HUDEP-2 (cell line): ENCODE results near the gene RPL11.
A peak's percentile ranks its signal among the peaks of the same experiment; 100 is the strongest.
"Not testable (repeated sequence)": the region's sequence is repeated elsewhere in the genome, so short reads cannot be mapped to it uniquely, and the experiment has no call there.

Experiments used
- DNase-seq, 76 experiments: peaks; one replicate each; lab custom pipeline; 2025; ENCODE audit not compliant: unreplicated experiment in 76 of 76; lab: John Stamatoyannopoulos, UW

The RPL11 gene

DNA sequence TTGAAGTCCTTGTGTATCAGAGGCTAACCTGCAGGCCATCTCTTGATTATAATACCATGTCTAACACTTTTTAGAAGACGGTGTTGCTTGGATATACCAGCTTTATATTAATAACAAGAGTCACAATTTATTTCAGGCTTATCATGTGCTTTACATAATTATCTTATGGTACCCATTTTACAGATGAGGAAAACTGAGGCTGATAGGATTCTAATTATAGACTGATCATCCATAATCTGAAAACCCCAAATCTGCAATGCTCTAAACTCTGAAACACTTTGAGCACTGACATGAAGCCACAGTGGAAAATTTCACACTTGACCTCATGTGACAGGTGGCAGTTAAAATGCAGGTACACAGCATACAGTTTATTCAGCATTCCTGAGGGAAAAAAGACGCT is 7.2 kb upstream of the RPL11 start:
- DNase-seq, result no peak

DNA sequence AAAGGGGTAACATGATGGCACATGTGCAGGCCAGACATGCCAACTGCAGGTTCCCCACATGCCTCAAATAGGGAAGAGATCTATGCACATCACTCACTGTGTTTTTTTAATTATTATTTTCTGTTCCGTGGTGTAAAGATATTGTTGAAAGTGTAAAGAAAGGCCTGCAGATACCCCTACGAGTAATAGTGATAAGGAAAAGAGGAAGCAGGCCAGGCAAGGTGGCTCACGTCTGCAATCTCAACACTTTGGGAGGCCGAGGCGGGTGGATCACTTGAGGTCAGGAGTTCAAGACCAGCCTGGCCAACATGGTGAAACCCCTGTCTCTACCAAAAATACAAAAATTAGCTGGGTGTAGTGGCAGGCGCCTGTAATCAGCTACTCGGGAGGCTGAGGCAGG is 6.4 kb upstream of the RPL11 start:
- DNase-seq, result not testable (repeated sequence)

DNA sequence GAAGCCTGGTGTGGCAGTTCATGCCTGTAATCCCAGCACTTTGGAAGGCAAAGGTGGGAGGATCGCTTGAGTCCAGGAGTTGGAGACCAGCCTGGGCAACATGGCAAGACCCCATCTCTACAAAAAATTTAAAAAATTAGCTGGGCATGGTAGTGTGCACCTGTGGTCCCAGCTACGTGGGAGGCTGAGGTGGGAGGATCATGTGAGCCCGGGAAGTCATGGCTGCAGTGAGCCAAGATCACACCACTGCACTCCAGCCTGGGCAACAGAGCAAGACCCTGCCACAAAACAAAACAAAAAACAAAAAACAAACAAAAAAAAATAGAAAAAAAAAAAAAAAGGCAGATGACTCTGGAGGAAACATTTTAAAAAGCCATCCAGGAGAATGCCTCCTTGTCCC is 3.9 kb upstream of the RPL11 start:
- DNase-seq, result not testable (repeated sequence)

DNA sequence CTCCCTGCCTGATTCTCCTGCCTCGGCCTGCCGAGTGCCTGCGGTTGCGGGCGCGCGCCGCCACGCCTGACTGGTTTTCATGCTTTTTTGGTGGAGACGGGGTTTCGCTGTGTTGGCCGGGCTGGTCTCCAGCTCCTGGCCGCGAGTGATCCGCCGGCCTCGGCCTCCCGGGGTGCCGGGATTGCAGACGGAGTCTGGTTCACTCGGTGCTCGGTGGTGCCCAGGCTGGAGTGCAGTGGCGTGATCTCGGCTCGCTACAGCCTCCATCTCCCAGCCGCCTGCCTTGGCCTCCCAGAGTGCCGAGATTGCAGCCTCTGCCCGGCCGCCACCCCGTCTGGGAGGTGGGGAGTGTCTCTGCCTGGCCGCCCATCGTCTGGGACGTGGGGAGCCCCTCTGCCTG is 3.3 kb upstream of the RPL11 start:
- not testable (repeated sequence) for DNase-seq

DNA sequence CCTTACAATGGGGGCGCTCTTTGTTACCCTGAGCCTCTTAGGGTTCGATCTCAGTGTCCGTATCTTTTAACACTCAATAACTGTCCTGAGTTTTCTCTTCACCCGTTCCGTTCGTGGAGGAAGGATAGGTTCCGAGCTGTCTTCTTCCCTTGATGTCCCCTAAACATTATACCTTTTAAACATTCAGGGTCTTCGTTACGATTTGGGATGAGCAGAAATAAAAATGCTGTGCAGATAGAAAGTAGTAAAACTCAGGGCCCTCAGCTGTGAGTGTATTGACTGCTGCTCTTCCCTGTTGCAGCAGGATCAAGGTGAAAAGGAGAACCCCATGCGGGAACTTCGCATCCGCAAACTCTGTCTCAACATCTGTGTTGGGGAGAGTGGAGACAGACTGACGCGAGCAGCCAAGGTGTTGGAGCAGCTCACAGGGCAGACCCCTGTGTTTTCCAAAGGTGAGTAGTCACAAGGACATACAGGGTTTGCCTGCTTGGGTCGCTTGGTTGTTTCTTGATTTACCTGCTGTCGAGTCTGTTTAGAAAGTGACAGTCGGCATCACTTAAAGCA is 784 bp downstream of the RPL11 start:
- DNase-seq, result no peak

DNA sequence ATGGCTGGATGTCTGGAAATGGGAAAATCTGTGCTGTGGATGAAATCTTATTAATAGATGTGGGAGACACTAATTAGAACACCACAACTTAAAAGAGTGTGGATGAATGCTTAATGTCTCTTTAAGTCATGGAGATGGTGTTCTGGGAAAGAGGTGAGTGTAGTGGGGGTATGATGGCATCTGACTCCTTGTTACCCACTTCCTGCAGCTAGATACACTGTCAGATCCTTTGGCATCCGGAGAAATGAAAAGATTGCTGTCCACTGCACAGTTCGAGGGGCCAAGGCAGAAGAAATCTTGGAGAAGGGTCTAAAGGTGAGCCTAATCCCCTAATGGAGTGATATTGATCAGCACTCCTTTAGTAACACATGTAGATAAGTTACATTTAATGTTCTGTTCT is 2.0 kb downstream of the RPL11 start:
- no peak for DNase-seq

DNA sequence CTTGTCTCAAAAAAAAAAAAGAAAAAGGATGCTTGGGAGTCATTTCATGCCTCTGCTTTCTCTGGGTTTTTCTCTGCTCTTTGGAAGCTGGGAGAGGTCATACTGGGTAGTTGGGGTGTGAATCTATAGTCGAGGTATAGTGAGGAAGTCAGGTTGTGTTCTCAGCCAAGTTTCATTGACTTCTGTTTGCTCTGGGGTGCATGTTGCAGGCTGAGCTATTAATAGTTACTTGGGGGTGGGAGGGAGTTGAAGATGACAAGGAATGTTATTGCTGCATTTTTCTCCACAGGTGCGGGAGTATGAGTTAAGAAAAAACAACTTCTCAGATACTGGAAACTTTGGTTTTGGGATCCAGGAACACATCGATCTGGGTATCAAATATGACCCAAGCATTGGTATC is 2.8 kb downstream of the RPL11 start:
- DNase-seq, result no peak

DNA sequence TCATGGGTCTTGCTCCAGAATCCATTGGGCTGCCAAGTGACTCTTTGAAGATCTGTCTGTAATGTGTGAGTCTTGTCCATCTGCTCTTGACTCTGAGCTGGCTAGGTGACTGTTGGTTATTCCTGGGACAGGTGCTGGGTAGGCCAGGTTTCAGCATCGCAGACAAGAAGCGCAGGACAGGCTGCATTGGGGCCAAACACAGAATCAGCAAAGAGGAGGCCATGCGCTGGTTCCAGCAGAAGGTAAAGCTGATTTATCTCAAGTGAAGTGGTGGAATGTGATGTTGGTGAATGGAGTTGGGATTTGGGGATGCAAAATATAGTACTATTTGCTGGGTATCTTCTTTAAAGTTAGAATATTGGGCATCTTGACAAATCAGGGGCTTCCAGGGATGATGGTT is 4.1 kb downstream of the RPL11 start:
- no peak for DNase-seq

DNA sequence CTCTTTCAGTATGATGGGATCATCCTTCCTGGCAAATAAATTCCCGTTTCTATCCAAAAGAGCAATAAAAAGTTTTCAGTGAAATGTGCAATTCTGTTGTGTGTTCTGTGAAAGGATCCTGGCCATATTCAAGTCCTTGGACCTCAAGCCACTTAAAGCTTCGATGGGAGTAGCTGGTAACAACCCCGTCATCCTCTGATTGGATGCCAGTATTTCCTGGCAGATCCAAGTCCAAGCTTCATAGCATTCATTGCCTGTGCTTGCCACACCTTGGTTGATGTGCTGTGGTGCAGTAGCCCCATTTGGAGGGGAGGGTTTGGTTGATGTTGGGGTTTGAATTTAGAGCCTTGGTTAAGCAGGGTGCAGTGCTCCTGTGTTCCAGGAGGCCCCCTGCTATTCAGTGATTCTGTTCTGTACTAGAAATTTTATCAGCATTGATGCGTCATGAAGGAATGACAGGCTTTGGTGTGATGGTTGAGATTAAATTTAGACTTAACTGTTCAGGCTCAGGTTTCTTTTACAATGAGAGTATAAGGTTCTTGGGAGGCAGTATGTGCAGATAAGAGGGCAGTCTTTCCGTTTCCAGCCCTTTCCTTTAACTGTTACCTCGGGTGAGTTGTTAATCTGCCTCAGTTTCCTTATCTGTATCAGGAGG is 4.9 kb downstream of the RPL11 start:
- DNase-seq, result peak in 1 of 76 experiments; percentile 21

DNA sequence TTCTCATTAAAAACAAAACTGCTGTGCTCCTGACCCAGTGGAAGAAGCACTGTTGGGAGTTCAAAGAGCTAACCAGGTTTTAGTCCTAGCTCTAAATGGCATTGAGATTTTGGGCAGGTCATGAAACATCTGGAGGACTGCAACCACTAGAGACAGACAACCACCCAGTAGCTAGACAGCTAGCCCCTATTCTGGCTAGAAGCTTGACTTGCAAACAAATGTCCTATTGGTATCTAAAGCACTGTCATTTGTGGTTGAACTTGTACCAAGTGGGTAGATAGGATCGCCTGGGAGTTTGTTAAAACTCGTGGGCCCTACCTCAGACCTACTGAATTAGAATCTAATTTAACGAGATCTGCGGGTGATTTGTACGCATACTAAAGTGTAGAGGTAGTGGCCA is 6.9 kb downstream of the RPL11 start:
- peak in 2 of 76 experiments; percentile 11 to 22 for DNase-seq

DNA sequence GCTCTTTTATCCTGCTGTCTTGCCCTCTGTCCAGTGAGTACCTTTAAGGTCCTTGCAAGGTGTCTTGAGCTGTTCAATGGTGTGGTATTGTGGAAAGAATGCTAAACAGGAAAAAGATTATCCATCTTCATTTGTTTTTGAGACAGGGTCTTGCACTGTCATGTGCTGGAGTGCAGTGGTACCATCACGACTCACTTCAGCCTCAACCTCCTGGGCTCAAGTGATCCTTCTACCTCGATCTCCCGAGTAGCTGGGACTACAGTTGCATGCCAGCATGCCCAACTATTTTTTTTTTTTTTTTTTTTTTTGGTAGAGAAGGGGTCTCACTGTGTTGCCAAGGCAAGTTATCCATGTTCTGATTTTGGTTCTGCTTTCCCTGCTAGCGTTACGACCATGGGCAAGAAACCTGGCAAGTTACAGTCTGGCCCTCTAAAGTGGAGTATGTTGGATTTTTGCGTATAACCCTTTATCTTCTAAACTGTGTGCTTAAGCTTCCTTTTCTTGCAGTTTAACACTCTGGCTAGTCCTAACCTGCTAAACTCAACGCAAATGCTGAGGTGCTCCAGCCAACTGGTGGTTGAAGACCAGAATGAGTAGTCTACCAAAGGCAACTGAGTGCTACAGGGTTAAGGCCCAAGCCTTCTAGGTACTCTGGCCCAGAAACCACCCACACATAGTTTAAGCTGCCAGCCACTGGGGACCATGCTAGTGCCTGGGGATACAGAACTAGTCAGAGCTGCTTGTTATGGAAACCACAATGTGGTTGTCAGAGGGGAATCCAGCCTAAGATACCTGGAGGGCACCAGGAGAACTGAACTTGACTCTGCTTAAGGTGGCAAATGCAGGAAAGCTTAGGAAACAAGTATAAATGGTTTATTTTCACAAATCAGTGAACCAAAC is 7.9 kb downstream of the RPL11 start:
- no peak for DNase-seq

DNA sequence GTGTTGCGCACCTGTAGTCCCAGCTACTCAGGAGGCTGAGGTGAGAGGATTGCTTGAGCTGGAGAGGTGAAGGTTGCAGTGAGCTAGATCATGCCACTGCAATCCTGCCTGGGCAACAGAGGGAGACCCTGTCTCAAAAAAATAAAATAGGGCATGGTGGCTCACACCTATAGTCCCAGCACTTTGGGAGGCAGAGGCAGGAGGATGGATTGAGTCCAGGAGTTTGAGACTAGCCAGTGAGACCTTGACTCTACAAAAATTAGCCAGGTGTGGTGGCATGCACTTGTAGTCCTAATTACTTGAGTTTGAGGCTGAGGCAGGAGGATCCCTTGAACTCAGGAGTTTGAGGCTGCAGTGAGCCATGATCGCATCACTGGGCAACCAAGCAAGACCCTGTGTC is 9.7 kb downstream of the RPL11 start:
- DNase-seq, result no peak

DNA sequence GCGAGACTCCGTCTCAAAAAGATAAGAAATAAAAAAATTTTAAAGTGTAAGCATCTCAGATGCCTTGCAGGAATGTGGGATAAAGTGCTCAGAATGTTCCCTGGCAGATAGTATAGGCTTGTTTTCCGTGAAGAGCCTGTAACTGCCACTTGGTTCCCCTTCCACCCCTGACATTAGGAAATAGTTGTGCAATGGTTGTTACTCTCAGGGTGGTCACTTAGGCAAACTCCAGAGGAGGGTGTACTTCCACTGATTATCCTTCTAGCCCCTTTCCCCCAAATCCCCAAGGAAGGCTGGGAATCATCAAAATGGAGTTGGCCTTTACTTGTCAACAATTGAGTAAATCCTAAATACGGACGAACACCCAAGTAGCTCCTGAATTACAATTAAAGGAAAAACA is 10.4 kb downstream of the RPL11 start:
- DNase-seq, result no peak

DNA sequence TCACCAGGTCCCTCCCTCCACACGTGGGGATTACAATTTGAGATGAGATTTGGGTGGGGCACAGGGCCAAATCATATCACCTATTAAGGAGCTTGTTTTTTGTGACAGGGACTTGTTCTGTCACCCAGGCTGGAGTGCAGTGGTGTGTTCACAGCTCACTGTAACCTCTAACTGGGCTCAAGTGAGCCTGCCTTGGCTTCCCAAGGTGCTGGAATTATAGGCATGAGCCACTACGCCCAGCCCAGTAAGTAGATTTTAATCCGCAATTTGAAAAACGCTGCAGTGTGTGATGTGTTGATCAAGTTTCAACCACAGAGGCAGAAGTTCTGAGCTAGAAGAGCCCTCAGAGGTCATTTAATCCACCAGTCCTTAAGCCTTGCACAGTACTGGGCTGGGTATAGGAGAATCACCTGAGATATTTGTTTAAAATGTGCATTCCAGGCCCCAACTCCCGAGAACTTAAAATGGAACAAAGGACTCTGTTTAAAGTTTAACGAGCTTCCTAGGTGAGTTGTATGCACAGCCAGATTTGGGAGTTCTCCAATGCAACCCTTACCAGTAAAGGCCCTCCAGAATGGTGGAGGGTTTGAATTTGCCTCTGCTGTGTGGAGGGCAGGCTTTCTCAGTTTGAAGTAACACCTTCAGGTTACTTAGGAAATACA is 13.4 kb downstream of the RPL11 start:
- DNase-seq, result no peak

DNA sequence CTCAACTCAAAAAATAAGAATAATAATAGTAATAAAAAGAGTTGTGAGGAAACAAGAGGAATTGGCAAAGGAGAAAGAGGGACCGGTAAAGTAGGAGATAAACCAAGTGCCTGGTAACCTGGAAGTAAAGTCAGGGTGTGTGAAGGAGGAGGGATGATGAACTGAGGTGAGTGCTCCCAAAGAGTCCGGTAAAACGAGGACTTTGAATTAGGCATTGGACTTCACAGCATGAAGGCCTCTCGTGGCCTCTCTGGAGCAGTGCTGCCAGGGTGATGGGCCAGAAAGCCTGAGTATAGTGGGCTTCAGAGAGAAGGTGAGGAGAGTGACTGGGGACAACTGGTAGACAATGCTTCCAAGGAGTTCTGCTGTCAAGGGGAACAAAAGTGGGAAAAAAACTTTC is 17.6 kb downstream of the RPL11 start:
- DNase-seq, result no peak

DNA sequence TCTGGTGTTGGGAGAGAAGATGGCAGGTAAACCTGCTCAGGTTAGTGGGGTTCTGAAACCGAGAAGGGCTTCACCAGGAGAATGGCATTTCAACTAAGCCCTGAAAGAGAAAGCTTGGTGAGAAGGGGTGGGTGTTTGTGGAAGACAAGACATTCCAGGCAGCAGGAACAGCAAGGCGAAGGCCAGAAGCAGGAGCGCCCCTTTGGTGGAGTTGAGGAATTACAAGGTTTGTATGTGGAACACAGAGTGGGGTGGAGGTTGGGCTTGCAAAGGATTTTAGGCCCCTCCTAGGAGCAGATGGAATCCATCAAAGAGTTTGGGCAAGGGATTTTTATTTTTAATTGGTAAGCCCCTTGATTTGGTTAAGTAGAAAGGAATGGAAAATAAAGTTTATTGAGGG is 26.9 kb downstream of the RPL11 start:
- peak in 18 of 76 experiments; percentile 2 to 36 (median 16) for DNase-seq

DNA sequence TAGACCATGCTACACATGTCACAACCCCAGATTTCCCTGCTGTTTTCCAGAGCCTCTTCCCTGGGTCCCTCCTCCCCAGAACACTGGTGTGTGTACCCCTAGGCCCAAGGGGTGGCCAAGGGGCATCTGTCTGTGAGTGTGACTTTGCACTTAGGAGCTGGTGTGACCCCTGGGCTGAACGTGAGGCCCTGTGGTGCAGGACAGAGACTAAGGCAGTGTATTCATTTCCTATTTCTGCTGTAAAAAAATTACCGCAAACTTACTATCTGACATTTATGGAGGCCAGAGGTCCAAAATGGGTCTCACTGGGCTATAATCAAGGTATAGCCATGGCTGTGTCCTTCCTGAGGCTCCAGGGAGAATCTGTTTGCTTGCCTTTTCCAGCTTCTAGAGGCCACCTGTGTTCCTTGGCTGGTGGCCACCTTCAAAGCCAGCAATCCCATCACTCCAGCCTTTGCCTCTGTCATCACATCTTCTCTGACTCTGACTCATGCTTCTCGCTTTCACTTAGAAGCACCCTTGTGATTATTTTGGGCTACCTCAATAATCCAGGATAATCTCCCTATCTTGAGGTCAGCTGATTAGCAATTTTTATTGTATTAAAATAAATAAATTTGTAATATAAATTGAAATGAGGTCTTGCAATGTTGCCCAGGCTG is 27.7 kb downstream of the RPL11 start:
- no peak for DNase-seq

DNA sequence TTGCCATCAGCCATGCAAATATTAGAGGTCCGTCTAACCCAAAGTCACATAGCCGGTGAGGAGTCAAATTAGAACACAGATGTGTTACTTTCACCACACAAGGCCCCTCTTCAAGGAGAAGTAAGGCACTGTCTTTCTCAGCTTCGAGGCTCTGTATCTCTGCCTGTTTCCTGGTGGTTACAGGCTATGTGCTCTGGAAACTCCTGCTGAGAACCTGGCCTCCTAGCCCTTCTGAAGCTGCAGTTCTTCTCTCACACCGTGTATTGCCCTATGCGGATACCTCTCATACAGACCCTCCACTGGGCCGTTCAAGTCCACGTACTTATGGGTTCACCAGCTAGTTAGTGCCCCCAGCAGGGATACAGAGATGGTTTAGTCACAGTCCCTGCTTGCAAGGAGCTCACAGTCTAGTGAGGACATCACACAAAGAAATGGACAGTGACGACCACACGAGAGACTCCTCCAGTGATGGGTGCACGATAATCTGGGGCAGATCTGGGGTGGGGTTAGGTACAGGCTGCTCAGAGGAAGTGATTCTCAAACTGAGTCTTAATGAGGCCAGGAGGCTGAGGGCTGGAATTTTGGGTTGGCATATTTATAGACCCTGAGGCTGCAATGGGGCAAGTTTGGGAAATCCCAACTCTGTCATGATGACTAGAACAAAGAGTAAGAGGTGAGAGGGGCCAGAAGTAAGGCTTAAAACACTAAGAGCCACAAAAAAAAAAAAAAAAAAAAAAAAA is 28.8 kb downstream of the RPL11 start:
- DNase-seq, result no peak

DNA sequence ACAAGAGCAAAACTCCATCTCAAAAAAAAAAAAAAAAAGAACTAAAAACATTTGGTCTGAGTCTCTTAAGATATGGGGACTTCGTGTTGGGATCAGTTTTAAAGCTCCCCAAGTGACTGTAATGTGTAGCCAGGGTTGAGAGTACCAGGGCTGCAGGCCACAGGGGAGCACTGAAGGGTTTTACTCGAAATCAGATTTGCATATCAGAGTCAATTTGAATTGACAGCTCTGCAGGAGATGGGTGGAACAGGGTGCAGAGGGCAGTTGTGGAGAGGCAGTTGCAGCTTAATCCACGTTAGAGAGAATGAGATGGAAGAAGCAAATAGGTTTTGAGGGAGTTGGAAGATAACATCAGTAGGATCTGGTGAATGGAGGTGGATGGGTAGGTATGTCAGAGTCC is 31.0 kb downstream of the RPL11 start:
- no peak for DNase-seq

DNA sequence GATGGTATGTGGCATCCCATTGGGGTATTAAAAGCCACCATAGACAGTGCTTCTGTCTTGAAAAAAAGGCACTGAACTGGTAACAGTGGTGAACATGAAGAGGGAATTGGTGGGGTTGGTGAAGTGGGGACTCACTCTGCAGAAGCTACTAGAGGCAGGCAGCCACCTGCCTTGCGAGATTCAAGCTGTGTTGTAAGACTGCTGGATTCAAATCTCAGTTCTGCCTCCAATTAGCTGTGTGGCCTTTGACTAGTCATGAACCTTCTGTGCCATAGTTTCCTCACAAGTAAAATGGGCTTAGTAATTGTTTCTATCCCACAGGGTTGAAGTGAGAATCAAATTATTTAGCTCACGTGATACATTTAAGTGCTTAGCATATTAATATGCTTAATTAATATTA is 35.1 kb downstream of the RPL11 start:
- DNase-seq, result no peak
